Type B pancreatic cell (in vitro differentiated cells): ENCODE data around the gene PAX5. TPM values are rescaled to one million over a fixed set of nuclear protein-coding genes. Genes with fewer than 3 reads are reported as not detected.

ENCODE experiments used
- DNase-seq: peaks from one replicate; pipeline ENCODE4 v3.0.0; 2021; ENCODE audit warnings: mixed read lengths; ENCODE audit not compliant: unreplicated experiment; ENCODE audit errors: extremely low spot score
- H3K27ac Mint-ChIP-seq: 2 replicates; pipeline ENCODE4 v1.8.0; 2021; ENCODE audit warnings: mild to moderate bottlenecking, mixed read lengths
- H3K27me3 Mint-ChIP-seq: 2 replicates; pipeline ENCODE4 v1.8.0; 2021; ENCODE audit warnings: mixed read lengths
- H3K36me3 Mint-ChIP-seq: 2 replicates; pipeline ENCODE4 v1.8.0; 2021; ENCODE audit warnings: mixed read lengths
- H3K4me1 Mint-ChIP-seq: one replicate; pipeline ENCODE4 v1.8.0; 2021; ENCODE audit warnings: mixed read lengths; ENCODE audit not compliant: unreplicated experiment
- H3K4me3 Mint-ChIP-seq: 2 replicates; pipeline ENCODE4 v1.8.0; 2021; ENCODE audit warnings: mild to moderate bottlenecking, mixed read lengths
- H3K9me3 Mint-ChIP-seq: 2 replicates; pipeline ENCODE4 v1.8.0; 2021; ENCODE audit warnings: mixed read lengths
- total RNA-seq: library from RNA; stranded (reverse); gene quantifications from 2 replicates; pipeline ENCODE4 v1.2.1, GENCODE V29; 2021; ENCODE audit warnings: low replicate concordance
- TF ChIP-seq, protein P1 (sequence below): fragments of 200-600 bp; sonication (generic); conservative IDR thresholded peaks from 2 replicates; pipeline ENCODE4 v1.5.0; 2021; ENCODE audit warnings: antibody characterized with exemption, mild to moderate bottlenecking

PAX5 gene
- total RNA-seq, 1 donor from 2014 or later: not detected

DNA sequence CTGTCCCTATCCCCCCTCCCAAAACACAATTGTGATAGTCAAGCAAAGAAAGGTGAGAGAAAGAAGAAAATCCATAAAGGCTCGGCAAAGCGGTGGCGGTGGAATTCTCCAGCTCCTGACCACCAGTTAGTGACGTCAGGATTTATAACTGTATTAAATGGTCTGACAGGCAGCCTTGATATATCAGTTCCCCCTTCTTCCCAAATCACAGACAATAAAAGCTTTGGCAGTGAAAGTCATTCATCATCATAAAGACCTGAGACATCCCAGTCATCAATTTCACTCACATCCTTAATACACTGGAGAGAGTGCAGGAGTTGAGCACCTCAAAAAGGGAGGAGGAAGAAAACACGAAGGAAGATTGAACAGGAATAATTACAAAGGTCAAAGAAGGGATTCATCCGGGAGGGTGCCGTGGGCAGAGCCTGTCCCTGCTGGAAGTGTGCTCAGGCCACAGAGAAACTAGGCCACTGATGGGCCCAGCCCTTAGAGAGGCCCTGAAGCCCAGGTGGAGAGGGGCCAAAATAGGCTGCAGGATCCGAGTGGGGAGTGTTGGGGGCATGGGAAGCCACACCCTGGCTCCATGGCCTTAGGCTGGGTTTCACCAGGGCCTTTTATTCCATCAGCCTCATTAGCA is 131.9 kb downstream of the PAX5 start:
- no peaks in the 10 kb centered on the region for H3K9me3 Mint-ChIP-seq
- H3K4me3 Mint-ChIP-seq: no peak overlapping the region
- no peak for DNase-seq
- H3K27ac Mint-ChIP-seq: no peak overlapping the region
- H3K4me1 Mint-ChIP-seq: no peaks in the 10 kb centered on the region
- no peaks in the 10 kb centered on the region for H3K36me3 Mint-ChIP-seq
- H3K27me3 Mint-ChIP-seq: peaks cover 77% of the 10 kb centered on the region
- TF ChIP-seq, protein P1, sequence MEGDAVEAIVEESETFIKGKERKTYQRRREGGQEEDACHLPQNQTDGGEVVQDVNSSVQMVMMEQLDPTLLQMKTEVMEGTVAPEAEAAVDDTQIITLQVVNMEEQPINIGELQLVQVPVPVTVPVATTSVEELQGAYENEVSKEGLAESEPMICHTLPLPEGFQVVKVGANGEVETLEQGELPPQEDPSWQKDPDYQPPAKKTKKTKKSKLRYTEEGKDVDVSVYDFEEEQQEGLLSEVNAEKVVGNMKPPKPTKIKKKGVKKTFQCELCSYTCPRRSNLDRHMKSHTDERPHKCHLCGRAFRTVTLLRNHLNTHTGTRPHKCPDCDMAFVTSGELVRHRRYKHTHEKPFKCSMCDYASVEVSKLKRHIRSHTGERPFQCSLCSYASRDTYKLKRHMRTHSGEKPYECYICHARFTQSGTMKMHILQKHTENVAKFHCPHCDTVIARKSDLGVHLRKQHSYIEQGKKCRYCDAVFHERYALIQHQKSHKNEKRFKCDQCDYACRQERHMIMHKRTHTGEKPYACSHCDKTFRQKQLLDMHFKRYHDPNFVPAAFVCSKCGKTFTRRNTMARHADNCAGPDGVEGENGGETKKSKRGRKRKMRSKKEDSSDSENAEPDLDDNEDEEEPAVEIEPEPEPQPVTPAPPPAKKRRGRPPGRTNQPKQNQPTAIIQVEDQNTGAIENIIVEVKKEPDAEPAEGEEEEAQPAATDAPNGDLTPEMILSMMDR: no peak

DNA sequence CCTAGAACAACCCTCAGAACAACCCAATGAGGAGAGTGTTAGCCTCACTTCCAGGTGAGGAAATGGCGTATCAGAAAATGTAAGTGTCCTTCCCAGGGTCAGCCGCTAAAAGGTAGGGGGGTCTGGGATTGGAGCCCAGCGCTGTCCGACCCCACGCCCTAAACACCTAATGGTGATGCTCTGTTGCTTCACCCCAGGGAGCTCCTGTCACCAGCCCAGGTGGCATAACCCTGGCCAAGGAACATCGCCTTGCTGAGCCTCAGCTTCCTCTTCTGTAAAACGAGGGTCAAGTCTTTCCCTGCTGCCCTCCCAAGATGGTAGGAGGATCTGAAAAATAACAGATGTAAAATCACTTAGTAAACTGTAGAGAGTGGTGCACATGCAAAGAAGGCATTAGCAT is 132.5 kb downstream of the PAX5 start:
- H3K27ac Mint-ChIP-seq: no peak overlapping the region
- no peak for DNase-seq
- no peaks in the 10 kb centered on the region for H3K4me1 Mint-ChIP-seq
- H3K36me3 Mint-ChIP-seq: no peaks in the 10 kb centered on the region
- no peaks in the 10 kb centered on the region for H3K9me3 Mint-ChIP-seq
- H3K27me3 Mint-ChIP-seq: peaks cover 77% of the 10 kb centered on the region
- TF ChIP-seq, protein P1: no peak
- H3K4me3 Mint-ChIP-seq: no peak overlapping the region

DNA sequence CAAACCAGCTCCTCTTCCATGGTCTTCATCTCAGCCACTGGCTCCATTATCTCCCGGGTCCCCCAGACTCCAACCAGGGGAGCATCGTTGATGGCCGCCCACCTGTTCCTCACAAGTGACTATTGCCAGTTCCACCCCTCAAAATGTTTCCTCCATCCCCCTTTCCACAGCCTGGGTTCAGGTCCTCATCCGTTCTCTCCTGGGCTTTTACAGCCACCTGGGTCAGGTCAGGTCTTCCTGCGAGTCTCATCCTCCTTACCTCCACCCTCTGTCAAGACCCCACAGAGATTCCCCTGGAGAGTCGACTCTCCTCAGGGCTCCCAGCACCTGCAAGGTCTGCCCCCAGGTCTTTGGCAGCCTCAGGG is 133.2 kb downstream of the PAX5 start:
- H3K4me3 Mint-ChIP-seq: no peak overlapping the region
- H3K9me3 Mint-ChIP-seq: no peaks in the 10 kb centered on the region
- no peaks in the 10 kb centered on the region for H3K36me3 Mint-ChIP-seq
- no peaks in the 10 kb centered on the region for H3K4me1 Mint-ChIP-seq
- no peak overlapping the region for H3K27ac Mint-ChIP-seq
- peaks cover 76% of the 10 kb centered on the region for H3K27me3 Mint-ChIP-seq
- TF ChIP-seq, protein P1: no peak
- DNase-seq: no peak

DNA sequence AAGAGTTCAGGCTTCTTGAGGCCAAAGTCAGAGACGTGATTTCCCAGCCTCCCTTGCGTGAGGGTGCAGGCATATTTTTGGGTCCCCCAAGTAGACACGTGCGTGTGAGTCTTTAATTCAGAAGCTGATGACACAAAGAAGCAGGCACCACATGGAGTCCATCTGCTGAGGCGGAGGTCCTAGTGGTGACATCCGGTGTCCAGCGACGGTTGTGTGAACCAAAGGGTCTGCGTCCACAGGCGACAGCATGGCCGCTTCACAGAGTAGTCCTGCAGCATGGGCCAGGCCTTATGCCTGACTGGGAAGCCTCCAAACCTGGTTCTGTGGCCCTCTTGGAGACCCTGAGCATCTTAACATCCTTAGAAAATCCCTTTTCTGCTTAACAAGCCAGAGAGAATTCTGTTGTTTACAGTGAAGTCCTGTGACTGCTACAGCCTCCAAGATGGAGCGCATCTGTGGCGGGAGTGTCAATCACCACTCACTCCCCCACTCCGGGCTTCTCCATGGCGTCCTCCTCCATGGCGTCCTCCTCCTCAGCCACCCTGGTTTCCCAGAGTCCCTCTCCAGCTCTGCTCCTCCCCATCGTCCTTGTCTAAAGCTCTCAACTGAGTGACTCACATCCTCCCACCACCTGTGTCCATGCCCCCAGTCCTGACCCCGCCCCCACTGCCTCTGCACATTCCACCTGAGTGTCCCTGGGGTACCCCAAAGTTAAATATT is 133.8 kb downstream of the PAX5 start:
- Mint-ChIP-seq H3K4me1 (no peaks in the 10 kb centered on the region), H3K4me3 (no peak overlapping the region), H3K27me3 (peaks cover 76% of the 10 kb centered on the region), H3K36me3 (no peaks in the 10 kb centered on the region), H3K9me3 (no peaks in the 10 kb centered on the region), H3K27ac (no peak overlapping the region)
- TF ChIP-seq, protein P1: no peak
- no peak for DNase-seq

DNA sequence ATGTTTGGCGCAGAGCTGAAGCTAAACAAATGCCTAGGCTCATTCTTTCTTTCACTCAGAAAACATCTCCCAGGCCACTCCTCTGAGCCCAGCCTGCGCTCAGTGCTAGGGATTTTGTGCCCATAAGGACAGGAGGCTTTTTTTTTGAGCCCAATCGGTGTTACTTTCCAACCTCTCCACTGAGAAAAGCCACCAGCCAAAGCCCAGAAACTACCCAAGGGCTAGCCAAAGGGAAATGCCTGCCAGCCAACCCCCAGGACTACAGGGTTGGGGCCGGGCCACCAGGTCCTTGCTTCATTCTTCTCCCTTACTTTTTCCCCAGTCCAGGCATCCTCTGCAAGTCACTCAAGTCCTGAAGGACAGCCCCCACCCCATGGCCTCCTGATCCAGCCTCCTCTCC is 134.7 kb downstream of the PAX5 start:
- DNase-seq: no peak
- TF ChIP-seq, protein P1: no peak
- no peak overlapping the region for H3K27ac Mint-ChIP-seq
- H3K9me3 Mint-ChIP-seq: no peaks in the 10 kb centered on the region
- H3K27me3 Mint-ChIP-seq: peaks cover 72% of the 10 kb centered on the region
- H3K4me1 Mint-ChIP-seq: no peaks in the 10 kb centered on the region
- H3K36me3 Mint-ChIP-seq: no peaks in the 10 kb centered on the region
- no peak overlapping the region for H3K4me3 Mint-ChIP-seq
